HG02981 (cell line): Measurements from ENCODE around the gene DDX6.
"Not testable (repeated sequence)": the region's sequence is repeated elsewhere in the genome, so short reads cannot be mapped to it uniquely, and the experiment has no call there.

ENCODE experiments used
- ATAC-seq: cut with Tn5 transposase; IDR thresholded peaks from one replicate; pipeline ENCODE4 v1.9.1; 2021; ENCODE audit warnings: mild to moderate bottlenecking, moderate library complexity; ENCODE audit not compliant: unreplicated experiment

The DDX6 gene

GRCh38 chr11:118746988-118747585, 43.9 kb downstream of the DDX6 start:
- no peak for ATAC-seq

- no peak for ATAC-seq
These were observed 46.9 kb downstream of the DDX6 start for GRCh38 chr11:118744046-118744445.

- ATAC-seq = no peak
These were observed 48.7 kb downstream of the DDX6 start for GRCh38 chr11:118742304-118742703.

GRCh38 chr11:118740892-118741291, 50.1 kb downstream of the DDX6 start:
- ATAC-seq = no peak

DNA sequence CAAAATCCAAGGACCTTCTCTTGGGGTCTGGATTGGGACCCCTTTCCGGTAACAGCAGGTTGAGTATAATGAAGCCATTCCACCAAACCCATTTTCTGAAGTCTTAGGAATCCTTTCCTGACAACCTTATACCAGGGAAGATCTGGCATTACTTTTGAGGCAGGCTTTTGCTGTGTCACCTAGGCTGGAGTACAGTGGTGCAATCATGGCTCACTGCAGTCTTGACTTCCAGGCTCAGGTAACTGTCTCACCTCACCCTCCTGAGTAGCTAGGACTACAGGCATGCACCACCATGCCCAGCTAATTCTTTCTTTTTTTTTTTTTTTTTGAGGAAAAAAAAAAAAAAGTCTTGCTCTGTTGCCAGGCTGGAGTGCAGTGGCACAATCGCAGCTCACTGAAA, 55.8 kb downstream of the DDX6 start:
- ATAC-seq = no peak

DNA sequence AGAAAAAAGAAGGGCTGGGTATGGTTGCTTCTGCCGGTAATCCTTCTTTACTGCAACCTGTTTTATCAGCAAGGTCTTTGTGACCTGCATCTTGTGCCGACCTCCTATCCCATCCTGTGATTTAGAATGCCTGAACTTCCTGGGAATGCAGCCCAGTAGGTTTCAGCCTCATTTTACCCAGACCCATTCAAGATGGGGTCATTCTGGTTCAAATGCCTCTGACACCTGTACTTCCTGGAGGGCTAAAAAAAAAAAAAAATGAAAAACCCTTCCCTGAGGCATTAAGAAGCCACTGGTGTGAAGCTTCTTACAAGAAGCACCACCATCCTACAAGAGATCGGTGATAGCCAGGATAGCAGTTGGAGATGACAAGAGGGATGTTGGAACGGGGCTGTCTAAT, 56.9 kb downstream of the DDX6 start:
- no peak for ATAC-seq

GRCh38 chr11:118729753-118730152, 61.2 kb downstream of the DDX6 start:
- not testable (repeated sequence) for ATAC-seq

- ATAC-seq = not testable (repeated sequence)
These were observed 62.9 kb downstream of the DDX6 start for GRCh38 chr11:118728112-118728511.

GRCh38 chr11:118727721-118728066, 63.3 kb downstream of the DDX6 start:
- ATAC-seq = not testable (repeated sequence)

DNA sequence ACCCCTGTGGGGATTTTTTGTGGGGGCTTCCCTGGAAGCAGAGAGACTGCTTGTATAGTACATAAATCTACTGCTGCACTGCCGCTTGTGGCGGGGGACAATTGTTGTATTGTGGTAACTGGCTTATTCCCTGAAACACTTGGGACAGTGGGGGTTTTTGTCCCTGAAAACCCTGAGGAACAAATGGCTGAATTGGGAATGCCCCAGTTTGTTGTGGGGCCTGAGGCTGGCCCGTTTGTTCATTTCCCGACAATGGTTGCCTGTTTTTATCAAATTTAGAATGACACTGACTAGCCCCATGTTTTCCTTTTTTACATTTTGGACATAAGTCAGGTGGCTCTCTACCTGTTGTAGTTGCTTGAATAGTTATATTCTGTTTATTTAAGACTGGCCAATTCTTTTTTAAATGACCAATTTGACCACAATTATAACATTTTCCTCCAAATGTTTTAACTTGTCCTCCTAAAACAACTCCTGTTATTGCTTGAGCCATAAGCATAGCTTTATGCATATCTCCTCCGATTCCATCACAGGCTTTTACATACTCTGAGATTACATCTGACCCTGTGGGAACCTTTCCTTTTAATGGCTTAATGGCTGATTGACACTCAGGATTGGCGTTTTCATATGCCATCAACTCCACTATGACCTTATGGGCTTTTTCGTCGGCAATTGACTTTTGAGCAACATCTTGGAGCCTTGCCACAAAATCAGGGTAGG, 63.8 kb downstream of the DDX6 start:
- ATAC-seq = not testable (repeated sequence)

- not testable (repeated sequence) for ATAC-seq
These were observed 69.4 kb downstream of the DDX6 start for GRCh38 chr11:118721478-118722015.

DNA sequence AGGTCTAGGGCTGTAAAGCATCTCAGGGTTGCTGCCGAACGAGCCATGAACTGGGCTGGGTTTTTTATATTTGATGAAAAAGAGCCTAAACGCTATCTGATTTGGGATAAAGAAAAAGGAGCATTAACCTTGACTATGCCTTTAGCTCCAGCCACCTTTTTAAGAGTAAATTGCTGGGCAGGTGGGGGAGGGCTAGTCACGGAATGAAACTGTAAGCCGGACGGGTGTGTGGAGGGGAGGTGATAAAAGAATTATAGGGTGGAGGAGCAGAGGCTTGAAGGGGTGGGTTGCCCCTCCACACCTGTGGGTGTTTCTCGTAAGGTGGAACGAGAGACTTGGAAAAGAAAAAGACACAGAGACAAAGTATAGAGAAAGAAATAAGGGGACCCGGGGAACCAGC, 70.2 kb downstream of the DDX6 start:
- ATAC-seq = not testable (repeated sequence)

GRCh38 chr11:118720078-118720477, 70.9 kb downstream of the DDX6 start:
- ATAC-seq = not testable (repeated sequence)

DNA sequence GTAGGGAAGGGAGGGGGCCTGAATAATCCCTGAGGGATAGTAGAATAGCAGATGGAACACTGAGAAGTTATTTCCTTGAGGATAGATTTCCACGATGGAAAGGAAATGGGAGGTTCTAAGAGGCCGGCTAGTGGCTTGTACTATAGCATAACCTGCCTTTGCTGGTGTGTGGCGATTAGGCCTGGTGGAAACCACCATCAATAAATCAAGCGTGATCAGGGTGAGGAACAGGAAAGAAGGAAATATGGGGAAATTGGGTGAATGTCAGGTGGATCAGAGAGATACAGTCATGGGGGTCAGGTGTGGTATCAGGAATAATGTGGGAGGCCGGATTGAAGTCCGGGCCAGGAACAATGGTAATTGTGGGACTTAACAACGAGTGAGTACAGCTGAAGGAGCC, 72.4 kb downstream of the DDX6 start:
- ATAC-seq = not testable (repeated sequence)

DNA sequence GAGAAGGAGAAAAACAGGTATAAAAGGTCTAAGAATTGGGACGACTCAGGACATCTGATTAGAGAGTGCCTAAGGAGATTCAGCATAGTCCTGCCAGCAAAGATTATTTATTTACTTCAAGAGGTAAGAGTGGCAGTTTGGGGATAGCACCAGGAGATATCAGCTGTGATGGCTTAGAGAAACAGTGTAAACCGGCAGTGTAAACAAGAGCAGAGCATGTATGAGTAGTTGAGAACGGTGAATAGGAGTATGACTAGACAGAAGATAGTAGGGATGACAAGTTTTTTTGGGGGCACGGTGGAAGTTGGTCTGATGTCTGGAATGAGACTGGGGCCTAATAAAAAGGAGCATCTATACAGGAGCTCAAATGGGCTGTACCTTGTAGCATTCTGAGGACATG, 73.2 kb downstream of the DDX6 start:
- ATAC-seq = not testable (repeated sequence)

- ATAC-seq = not testable (repeated sequence)
These were observed 73.7 kb downstream of the DDX6 start for GRCh38 chr11:118717221-118717620.

DNA sequence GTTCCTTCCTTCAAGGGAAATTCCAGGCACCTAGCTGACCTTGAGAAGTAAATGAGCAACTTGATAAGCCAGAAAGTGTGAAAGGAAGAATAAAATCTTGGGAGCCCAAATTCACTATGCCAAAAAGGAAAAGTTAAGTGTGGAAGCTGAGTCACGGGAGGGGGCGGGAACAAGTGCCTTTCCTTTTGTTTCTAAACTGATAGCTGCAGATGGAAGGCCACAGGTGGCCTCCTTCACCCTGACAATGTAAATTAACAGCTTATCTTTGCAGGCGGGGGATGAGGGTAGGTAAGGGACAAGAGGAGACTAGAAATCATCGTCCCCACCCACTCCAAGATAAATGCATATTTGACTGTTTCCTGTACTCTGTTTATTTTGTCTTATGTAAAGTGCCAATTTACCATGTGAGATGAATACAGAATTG, 75.1 kb downstream of the DDX6 start:
- no peak for ATAC-seq

GRCh38 chr11:118715245-118715831, 75.6 kb downstream of the DDX6 start:
- ATAC-seq = no peak

GRCh38 chr11:118714816-118715215, 76.1 kb downstream of the DDX6 start:
- no peak for ATAC-seq

GRCh38 chr11:118714416-118714815, 76.5 kb downstream of the DDX6 start:
- ATAC-seq = not testable (repeated sequence)

- ATAC-seq = no peak
These were observed 82.7 kb downstream of the DDX6 start for GRCh38 chr11:118708296-118708695.

GRCh38 chr11:118706546-118706825, 84.5 kb downstream of the DDX6 start:
- ATAC-seq = no peak
